ENCODE data around the gene HMG20A.
A peak's percentile ranks its signal among the peaks of the same experiment; 100 is the strongest.

The HMG20A gene

DNA sequence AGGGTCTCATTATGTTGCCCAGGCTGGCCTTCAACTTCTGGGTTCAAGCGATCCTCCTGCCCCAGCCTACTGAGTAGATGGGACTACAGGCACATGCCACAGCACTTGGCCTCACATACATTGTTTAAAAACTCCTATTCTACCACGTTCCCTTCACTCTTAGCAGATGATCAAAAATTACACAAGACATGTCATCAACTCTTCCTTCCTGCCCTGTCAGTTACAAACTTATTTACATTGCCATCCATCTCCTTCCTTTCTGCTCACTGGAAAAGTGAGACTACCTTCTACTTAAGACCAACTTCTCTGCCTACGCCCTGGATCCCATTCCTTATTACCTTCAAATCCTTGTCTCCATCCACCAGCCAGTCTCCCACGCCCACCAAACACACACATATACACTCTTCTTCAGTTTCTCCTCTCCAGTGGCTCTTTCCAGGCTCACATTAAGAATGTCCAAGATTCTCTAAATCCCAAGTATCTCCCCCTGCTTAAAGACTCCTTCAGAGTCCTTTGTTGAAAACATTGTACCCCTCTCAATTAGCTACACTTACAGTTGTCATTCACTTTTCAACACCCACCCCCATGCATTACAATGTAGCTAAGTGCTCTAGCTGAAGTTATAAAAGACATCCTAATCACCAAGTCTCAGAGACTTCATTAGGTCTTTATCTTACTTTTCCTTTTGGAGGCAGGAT is 5.1 kb upstream of the HMG20A start:
- no peak overlapping the region for H3K9ac ChIP-seq (ENCODE audit: low read length in 5 of 5)
- H3K4me3 ChIP-seq (ENCODE audit: low read depth in 1 of 5, low read length in 5 of 5): no peak overlapping the region
- H3K27ac ChIP-seq (ENCODE audit: low read depth, low read length): peak overlapping the region; percentile 71
- H3K9me3 ChIP-seq (ENCODE audit: control insufficient read depth in 5 of 5, low read length in 5 of 5): no peaks in the 10 kb centered on the region
- H3K4me1 ChIP-seq (ENCODE audit: control insufficient read depth in 5 of 5, insufficient read depth in 5 of 5, low read length in 5 of 5): peaks cover 0 to 61% (median 41%) of the 10 kb centered on the region in 5 donors
- no peaks in the 10 kb centered on the region for H3K27me3 ChIP-seq (ENCODE audit: control insufficient read depth in 5 of 5, insufficient read depth in 4 of 5, low read length in 5 of 5)
- H3K36me3 ChIP-seq (ENCODE audit: control insufficient read depth in 5 of 5, insufficient read depth in 5 of 5, low read length in 5 of 5): no peaks in the 10 kb centered on the region

DNA sequence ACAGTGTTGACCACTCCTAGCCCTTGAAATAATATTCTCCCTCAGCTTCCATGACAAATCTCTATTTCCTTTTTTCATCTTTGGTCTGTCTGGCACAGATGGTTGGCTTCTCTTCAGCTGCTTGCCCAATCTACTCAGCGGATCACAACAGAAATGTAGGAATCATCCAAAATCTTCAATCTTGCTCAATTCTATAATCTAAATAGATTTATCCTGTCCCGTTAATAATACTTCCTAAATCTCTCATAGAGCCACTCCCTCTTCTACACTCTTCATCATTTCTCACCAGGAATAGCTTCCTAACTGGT is 4.6 kb upstream of the HMG20A start:
- Histone ChIP-seq H3K9me3 (ENCODE audit: control insufficient read depth in 5 of 5, low read length in 5 of 5) (no peaks in the 10 kb centered on the region), H3K27ac (ENCODE audit: low read depth, low read length) (peak overlapping the region; percentile 71), H3K9ac (ENCODE audit: low read length in 5 of 5) (no peak overlapping the region), H3K4me3 (ENCODE audit: low read depth in 1 of 5, low read length in 5 of 5) (no peak overlapping the region), H3K36me3 (ENCODE audit: control insufficient read depth in 5 of 5, insufficient read depth in 5 of 5, low read length in 5 of 5) (no peaks in the 10 kb centered on the region), H3K27me3 (ENCODE audit: control insufficient read depth in 5 of 5, insufficient read depth in 4 of 5, low read length in 5 of 5) (no peaks in the 10 kb centered on the region), H3K4me1 (ENCODE audit: control insufficient read depth in 5 of 5, insufficient read depth in 5 of 5, low read length in 5 of 5) (peaks cover 0 to 59% (median 44%) of the 10 kb centered on the region in 5 donors)

DNA sequence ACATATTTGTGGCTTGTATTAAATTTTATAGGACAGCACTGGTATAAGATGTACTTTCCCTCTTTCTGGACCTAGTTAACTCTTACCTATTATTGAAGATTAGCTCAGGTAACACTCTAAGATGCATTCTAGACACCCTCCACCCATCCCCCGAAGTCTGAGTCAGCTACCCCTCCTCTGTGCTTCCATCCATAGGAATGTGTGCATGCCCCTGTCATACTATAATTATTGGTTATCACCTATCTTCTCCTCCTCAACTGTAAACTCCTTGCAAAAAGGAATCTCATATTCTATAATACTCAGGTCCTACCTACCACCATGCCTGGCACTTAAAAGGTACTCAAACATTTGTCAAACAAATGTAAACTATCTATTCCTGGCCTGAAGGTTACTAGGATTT is 3.7 kb upstream of the HMG20A start:
- H3K27me3 ChIP-seq (ENCODE audit: control insufficient read depth in 5 of 5, insufficient read depth in 4 of 5, low read length in 5 of 5): no peaks in the 10 kb centered on the region
- H3K27ac ChIP-seq (ENCODE audit: low read depth, low read length): peak overlapping the region; percentile 71
- H3K9ac ChIP-seq (ENCODE audit: low read length in 5 of 5): no peak overlapping the region
- peaks cover 0 to 64% (median 52%) of the 10 kb centered on the region in 5 donors for H3K4me1 ChIP-seq (ENCODE audit: control insufficient read depth in 5 of 5, insufficient read depth in 5 of 5, low read length in 5 of 5)
- no peaks in the 10 kb centered on the region for H3K9me3 ChIP-seq (ENCODE audit: control insufficient read depth in 5 of 5, low read length in 5 of 5)
- H3K4me3 ChIP-seq (ENCODE audit: low read depth in 1 of 5, low read length in 5 of 5): no peak overlapping the region
- H3K36me3 ChIP-seq (ENCODE audit: control insufficient read depth in 5 of 5, insufficient read depth in 5 of 5, low read length in 5 of 5): no peaks in the 10 kb centered on the region

DNA sequence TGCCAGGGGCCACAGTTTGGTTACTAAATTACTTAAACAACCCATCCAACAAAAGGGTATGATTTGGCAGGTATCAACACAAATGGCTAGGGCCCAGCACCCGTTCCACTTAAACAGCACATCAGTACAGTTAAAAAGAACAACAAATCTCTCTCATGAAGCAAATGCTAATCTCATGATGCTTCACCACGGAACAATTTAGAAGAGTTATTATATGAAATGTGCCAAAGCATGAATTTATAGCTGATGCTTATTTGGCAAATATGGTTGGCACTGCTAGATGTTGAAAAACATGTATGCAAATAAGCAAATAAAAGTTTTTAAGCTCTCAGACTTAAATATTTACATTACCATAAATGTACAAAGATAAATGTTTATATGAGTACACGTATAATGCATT is 3.1 kb upstream of the HMG20A start:
- Histone ChIP-seq H3K36me3 (ENCODE audit: control insufficient read depth in 5 of 5, insufficient read depth in 5 of 5, low read length in 5 of 5) (no peaks in the 10 kb centered on the region), H3K4me1 (ENCODE audit: control insufficient read depth in 5 of 5, insufficient read depth in 5 of 5, low read length in 5 of 5) (peaks cover 0 to 63% (median 56%) of the 10 kb centered on the region in 5 donors), H3K4me3 (ENCODE audit: low read depth in 1 of 5, low read length in 5 of 5) (peak overlapping the region in 2 of 5 donors; percentile 96), H3K27ac (ENCODE audit: low read depth, low read length) (peak overlapping the region; percentile 95), H3K9ac (ENCODE audit: low read length in 5 of 5) (peak overlapping the region in 1 of 5 donors; percentile 97), H3K9me3 (ENCODE audit: control insufficient read depth in 5 of 5, low read length in 5 of 5) (no peaks in the 10 kb centered on the region), H3K27me3 (ENCODE audit: control insufficient read depth in 5 of 5, insufficient read depth in 4 of 5, low read length in 5 of 5) (no peaks in the 10 kb centered on the region)

DNA sequence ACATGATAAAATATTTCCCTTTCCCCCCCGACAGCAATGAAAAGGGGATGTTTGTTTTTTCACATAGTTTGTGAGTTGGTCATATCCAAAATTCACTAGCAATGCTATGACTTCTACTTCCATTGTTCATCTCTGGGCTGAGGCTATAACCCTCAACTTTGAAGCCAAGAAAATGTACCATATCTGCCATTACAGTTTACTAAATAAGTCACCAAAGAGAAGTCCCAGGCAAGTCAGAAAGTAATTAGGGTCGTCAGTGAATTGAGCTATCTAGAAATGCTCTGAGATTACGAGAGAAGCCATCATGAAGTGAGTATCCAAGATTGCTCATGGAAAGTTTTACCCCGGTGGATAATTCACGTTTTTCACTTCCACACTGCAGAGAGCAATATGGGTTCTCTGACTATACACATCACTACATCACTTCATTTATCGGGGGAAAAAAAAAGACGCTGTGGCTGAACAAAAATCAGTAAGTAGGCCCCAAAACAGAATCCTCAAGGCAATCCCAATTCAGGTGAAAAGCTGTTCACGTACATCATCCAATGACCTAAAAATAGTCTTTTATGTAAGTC is 2.2 kb upstream of the HMG20A start:
- H3K9ac ChIP-seq (ENCODE audit: low read length in 5 of 5): peak overlapping the region; percentile 87 to 97 (median 97)
- H3K9me3 ChIP-seq (ENCODE audit: control insufficient read depth in 5 of 5, low read length in 5 of 5): no peaks in the 10 kb centered on the region
- H3K4me1 ChIP-seq (ENCODE audit: control insufficient read depth in 5 of 5, insufficient read depth in 5 of 5, low read length in 5 of 5): peaks cover 0 to 63% (median 57%) of the 10 kb centered on the region in 5 donors
- H3K27me3 ChIP-seq (ENCODE audit: control insufficient read depth in 5 of 5, insufficient read depth in 4 of 5, low read length in 5 of 5): no peaks in the 10 kb centered on the region
- peak overlapping the region; percentile 95 for H3K27ac ChIP-seq (ENCODE audit: low read depth, low read length)
- H3K36me3 ChIP-seq (ENCODE audit: control insufficient read depth in 5 of 5, insufficient read depth in 5 of 5, low read length in 5 of 5): no peaks in the 10 kb centered on the region
- H3K4me3 ChIP-seq (ENCODE audit: low read depth in 1 of 5, low read length in 5 of 5): peak overlapping the region; percentile 96

DNA sequence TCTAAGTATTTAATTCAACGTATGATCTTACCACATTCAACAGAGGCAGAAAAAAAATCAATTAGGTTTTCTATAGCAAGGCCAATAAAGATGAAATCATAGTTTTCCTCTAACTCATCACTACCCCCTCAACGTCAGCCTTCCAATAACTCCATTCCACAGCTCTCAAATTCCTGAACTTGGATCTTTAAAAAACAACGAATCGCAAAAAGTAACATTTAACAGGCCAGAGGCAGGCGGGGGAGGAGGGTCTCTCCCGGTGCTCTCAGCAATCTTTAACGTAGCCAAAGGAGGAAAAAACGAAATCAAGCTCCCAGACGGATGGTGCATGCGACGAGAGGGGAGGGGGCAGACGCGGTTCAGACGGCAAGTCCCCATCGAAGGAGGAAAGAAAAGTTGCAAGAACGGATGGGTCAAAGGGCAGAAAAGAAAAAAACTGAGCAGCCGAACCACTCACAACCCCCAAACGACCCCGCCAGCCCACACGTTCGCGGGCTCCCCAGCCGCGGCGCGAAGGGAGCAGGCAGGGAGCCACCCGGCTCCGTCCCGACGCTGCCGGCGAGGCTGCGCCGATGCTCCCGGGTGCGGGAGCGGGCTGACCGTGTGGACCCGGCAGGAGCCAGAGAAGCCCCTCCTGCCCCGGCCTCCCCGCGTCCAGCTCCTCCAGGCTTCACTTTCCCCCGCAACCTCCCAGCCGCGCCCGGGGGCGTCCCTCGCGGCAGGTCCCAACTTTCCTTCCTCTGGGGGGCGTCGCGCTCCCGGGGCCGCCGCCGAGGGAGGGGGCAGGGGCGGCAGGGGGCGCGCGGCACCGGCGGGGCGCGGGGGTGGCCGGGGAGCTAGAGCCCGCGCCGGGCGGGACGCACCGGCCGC is 1.5 kb upstream of the HMG20A start:
- peak overlapping the region; percentile 96 for H3K4me3 ChIP-seq (ENCODE audit: low read depth in 1 of 5, low read length in 5 of 5)
- H3K4me1 ChIP-seq (ENCODE audit: control insufficient read depth in 5 of 5, insufficient read depth in 5 of 5, low read length in 5 of 5): peaks cover 0 to 71% (median 61%) of the 10 kb centered on the region in 5 donors

DNA sequence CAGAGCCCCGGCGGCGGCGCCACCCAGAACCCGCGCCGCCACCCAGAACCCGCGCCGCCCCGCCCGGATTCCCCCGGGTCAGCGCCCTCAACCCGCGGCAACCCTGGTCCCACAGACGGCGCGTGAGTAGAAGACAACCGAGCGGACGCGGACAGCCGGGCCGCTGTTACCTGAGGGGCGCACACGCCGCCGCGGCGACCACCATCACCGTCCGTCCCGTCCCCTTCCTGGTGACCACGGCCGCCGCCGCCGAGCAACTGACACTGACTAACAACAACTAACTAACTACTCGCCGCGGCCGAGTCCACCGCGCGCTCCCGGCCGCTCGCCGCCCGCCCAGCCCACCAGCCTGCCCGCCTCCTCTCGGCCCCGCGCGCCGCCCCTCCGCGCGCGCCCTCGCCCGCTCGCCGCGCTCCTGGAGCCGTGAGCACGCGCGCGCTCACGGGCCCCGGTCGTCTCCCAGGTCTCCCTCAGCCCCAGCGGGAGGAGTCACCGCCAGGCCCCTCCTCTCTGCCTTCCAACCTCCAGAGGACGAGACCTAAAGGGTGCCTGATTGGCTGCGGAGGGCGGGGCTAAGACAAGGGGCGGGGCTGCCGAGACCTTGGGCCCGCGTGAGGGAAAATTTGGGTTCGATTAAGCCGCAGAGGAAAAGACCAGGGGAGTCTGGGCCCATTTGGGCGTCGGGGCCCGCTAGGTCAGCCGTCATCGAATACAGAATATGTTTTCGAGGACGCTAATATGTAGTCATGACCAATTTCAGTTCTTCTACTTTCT is 665 bp upstream of the HMG20A start, which contains the start of gene PEAK1:
Gene PEAK1 (minus strand): TSS at position 269 of the 774 bp plus-strand sequence. CDS start 238,178 bp downstream, outside the sequence.
- Histone ChIP-seq H3K4me3 (ENCODE audit: low read depth in 1 of 5, low read length in 5 of 5) (peak within 1 kb of the TSS; percentile 96 to 98 (median 96)), H3K4me1 (ENCODE audit: control insufficient read depth in 5 of 5, insufficient read depth in 5 of 5, low read length in 5 of 5) (peaks cover 0 to 74% (median 61%) of the 10 kb centered on the region in 5 donors), H3K9me3 (ENCODE audit: control insufficient read depth in 5 of 5, low read length in 5 of 5) (no peaks in the 10 kb centered on the region), H3K27me3 (ENCODE audit: control insufficient read depth in 5 of 5, insufficient read depth in 4 of 5, low read length in 5 of 5) (no peaks in the 10 kb centered on the region), H3K27ac (ENCODE audit: low read depth, low read length) (peak within 1 kb of the TSS; percentile 99), H3K36me3 (ENCODE audit: control insufficient read depth in 5 of 5, insufficient read depth in 5 of 5, low read length in 5 of 5) (no peaks in the 10 kb centered on the region), H3K9ac (ENCODE audit: low read length in 5 of 5) (peak within 1 kb of the TSS; percentile 87 to 99 (median 97))

More for the DNA sequence above, 1.5 kb upstream of the HMG20A start:
- Histone ChIP-seq H3K27me3 (ENCODE audit: control insufficient read depth in 5 of 5, insufficient read depth in 4 of 5, low read length in 5 of 5) (no peaks in the 10 kb centered on the region), H3K9ac (ENCODE audit: low read length in 5 of 5) (peak overlapping the region; percentile 87 to 97 (median 97)), H3K27ac (ENCODE audit: low read depth, low read length) (peak overlapping the region; percentile 95), H3K9me3 (ENCODE audit: control insufficient read depth in 5 of 5, low read length in 5 of 5) (no peaks in the 10 kb centered on the region), H3K36me3 (ENCODE audit: control insufficient read depth in 5 of 5, insufficient read depth in 5 of 5, low read length in 5 of 5) (no peaks in the 10 kb centered on the region)

DNA sequence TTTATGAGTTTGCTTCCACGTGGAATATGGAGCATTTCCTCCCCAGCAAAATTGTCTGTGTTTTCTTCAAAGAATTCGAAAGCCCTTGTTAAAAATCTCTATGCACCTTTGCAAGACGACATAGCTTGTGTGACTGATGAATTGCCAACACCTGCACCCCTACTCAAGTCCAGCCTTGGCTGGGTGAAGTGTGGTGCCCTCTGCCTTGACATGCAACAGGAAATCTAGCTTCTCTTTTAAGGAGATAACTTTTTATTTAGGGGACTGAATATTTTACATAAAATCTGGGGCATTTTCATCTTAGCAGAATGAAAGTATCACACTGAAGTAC is 647 bp downstream of the HMG20A start:
- Histone ChIP-seq H3K9me3 (ENCODE audit: control insufficient read depth in 5 of 5, low read length in 5 of 5) (no peaks in the 10 kb centered on the region), H3K27me3 (ENCODE audit: control insufficient read depth in 5 of 5, insufficient read depth in 4 of 5, low read length in 5 of 5) (no peaks in the 10 kb centered on the region), H3K36me3 (ENCODE audit: control insufficient read depth in 5 of 5, insufficient read depth in 5 of 5, low read length in 5 of 5) (no peaks in the 10 kb centered on the region), H3K4me3 (ENCODE audit: low read depth in 1 of 5, low read length in 5 of 5) (peak overlapping the region; percentile 82 to 98 (median 95)), H3K4me1 (ENCODE audit: control insufficient read depth in 5 of 5, insufficient read depth in 5 of 5, low read length in 5 of 5) (peaks cover 0 to 61% (median 48%) of the 10 kb centered on the region in 5 donors), H3K9ac (ENCODE audit: low read length in 5 of 5) (peak overlapping the region in 4 of 5 donors; percentile 87 to 99 (median 94)), H3K27ac (ENCODE audit: low read depth, low read length) (peak overlapping the region; percentile 99)

DNA sequence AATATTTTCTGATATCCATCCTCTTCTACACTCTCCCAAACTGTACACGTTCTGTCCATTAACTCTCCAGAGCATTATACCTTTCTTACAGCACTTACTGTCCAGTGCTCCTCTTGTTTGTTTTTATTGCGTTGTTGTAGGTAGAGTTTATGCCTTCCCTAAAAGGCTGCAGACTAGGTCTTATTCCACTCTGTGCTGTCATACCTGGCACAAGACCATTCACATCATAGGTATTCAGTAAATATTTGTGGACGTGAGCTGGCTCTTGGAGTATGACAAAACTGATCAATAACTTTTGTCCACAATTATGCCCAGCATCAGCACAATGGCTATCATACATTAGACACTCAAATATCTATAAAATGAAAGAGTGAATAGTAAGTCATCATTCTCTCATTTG is 4.4 kb downstream of the HMG20A start:
- Histone ChIP-seq H3K27ac (ENCODE audit: low read depth, low read length) (no peak overlapping the region), H3K27me3 (ENCODE audit: control insufficient read depth in 5 of 5, insufficient read depth in 4 of 5, low read length in 5 of 5) (no peaks in the 10 kb centered on the region), H3K9me3 (ENCODE audit: control insufficient read depth in 5 of 5, low read length in 5 of 5) (no peaks in the 10 kb centered on the region), H3K4me1 (ENCODE audit: control insufficient read depth in 5 of 5, insufficient read depth in 5 of 5, low read length in 5 of 5) (peaks cover 0 to 36% (median 22%) of the 10 kb centered on the region in 5 donors), H3K4me3 (ENCODE audit: low read depth in 1 of 5, low read length in 5 of 5) (no peak overlapping the region), H3K9ac (ENCODE audit: low read length in 5 of 5) (no peak overlapping the region), H3K36me3 (ENCODE audit: control insufficient read depth in 5 of 5, insufficient read depth in 5 of 5, low read length in 5 of 5) (no peaks in the 10 kb centered on the region)
